ENCODE results near the gene BPIFB6.
A peak's percentile ranks its signal among the peaks of the same experiment; 100 is the strongest.

The BPIFB6 gene

GRCh38 chr20:32999603-33000250 is 31.7 kb upstream of the BPIFB6 start:
- TF ChIP-seq EGR1 (IDR thresholded peaks at IDR 0.05) (no peak), REST (IDR thresholded peaks at IDR 0.05; ENCODE audit: low read depth) (no peak), YY1 (IDR thresholded peaks at IDR 0.05; ENCODE audit: low read depth) (no peak), RAD21 (IDR thresholded peaks at IDR 0.05; ENCODE audit: low read depth) (no peak), NFIC (IDR thresholded peaks at IDR 0.05) (no peak), CREB1 (IDR thresholded peaks at IDR 0.05; ENCODE audit: low read depth) (no peak), TAF1 (IDR thresholded peaks at IDR 0.05; ENCODE audit: low read depth) (no peak), TCF12 (IDR thresholded peaks at IDR 0.05; ENCODE audit: low read depth) (no peak), TEAD4 (IDR thresholded peaks at IDR 0.05) (no peak), MAX (IDR thresholded peaks at IDR 0.05) (no peak), CEBPB (IDR thresholded peaks at IDR 0.05) (no peak), FOXM1 (IDR thresholded peaks at IDR 0.05; ENCODE audit: borderline replicate concordance, low read depth) (no peak), USF1 (IDR thresholded peaks at IDR 0.05) (no peak), EP300 (IDR thresholded peaks at IDR 0.05; ENCODE audit: borderline replicate concordance) (no peak), ZBTB7A (IDR thresholded peaks at IDR 0.05; ENCODE audit: low read depth) (no peak)

- no peak for TF ChIP-seq REST (IDR thresholded peaks at IDR 0.05; ENCODE audit: low read depth)
- TF ChIP-seq NFIC (IDR thresholded peaks at IDR 0.05): peak; percentile 31
- no peak for TF ChIP-seq TAF1 (IDR thresholded peaks at IDR 0.05; ENCODE audit: low read depth)
- TF ChIP-seq CREB1 (IDR thresholded peaks at IDR 0.05; ENCODE audit: low read depth): no peak
These were observed 30.5 kb upstream of the BPIFB6 start for GRCh38 chr20:33000802-33001466.

GRCh38 chr20:33002087-33002808 is 29.2 kb upstream of the BPIFB6 start:
- TF ChIP-seq TEAD4 (IDR thresholded peaks at IDR 0.05): no peak
- TF ChIP-seq EP300 (IDR thresholded peaks at IDR 0.05; ENCODE audit: borderline replicate concordance): no peak
- no peak for TF ChIP-seq CEBPB (IDR thresholded peaks at IDR 0.05)
- no peak for TF ChIP-seq USF1 (IDR thresholded peaks at IDR 0.05)
- no peak for TF ChIP-seq MAX (IDR thresholded peaks at IDR 0.05)
- no peak for TF ChIP-seq CREB1 (IDR thresholded peaks at IDR 0.05; ENCODE audit: low read depth)
- TF ChIP-seq FOXM1 (IDR thresholded peaks at IDR 0.05; ENCODE audit: borderline replicate concordance, low read depth): no peak
- no peak for TF ChIP-seq NFIC (IDR thresholded peaks at IDR 0.05)
- no peak for TF ChIP-seq RAD21 (IDR thresholded peaks at IDR 0.05; ENCODE audit: low read depth)
- TF ChIP-seq YY1 (IDR thresholded peaks at IDR 0.05; ENCODE audit: low read depth): no peak
- TF ChIP-seq ZBTB7A (IDR thresholded peaks at IDR 0.05; ENCODE audit: low read depth): no peak
- no peak for TF ChIP-seq TCF12 (IDR thresholded peaks at IDR 0.05; ENCODE audit: low read depth)
- no peak for TF ChIP-seq EGR1 (IDR thresholded peaks at IDR 0.05)
- TF ChIP-seq TAF1 (IDR thresholded peaks at IDR 0.05; ENCODE audit: low read depth): no peak

GRCh38 chr20:33004141-33004751 is 27.2 kb upstream of the BPIFB6 start, which contains the start of gene SUN5:
TSS of gene SUN5 (minus strand) at chr20:33004433. CDS start at chr20:33004340, 93 bp downstream.
- TF ChIP-seq RAD21 (IDR thresholded peaks at IDR 0.05; ENCODE audit: low read depth): no peak
- TF ChIP-seq NFIC (IDR thresholded peaks at IDR 0.05): no peak
- no peak for TF ChIP-seq CREB1 (IDR thresholded peaks at IDR 0.05; ENCODE audit: low read depth)
- TF ChIP-seq EGR1 (IDR thresholded peaks at IDR 0.05): no peak
- no peak for TF ChIP-seq TEAD4 (IDR thresholded peaks at IDR 0.05)
- no peak for TF ChIP-seq YY1 (IDR thresholded peaks at IDR 0.05; ENCODE audit: low read depth)
- no peak for TF ChIP-seq USF1 (IDR thresholded peaks at IDR 0.05)
- TF ChIP-seq CEBPB (IDR thresholded peaks at IDR 0.05): no peak
- no peak for TF ChIP-seq TCF12 (IDR thresholded peaks at IDR 0.05; ENCODE audit: low read depth)
- TF ChIP-seq ZBTB7A (IDR thresholded peaks at IDR 0.05; ENCODE audit: low read depth): no peak
- no peak for TF ChIP-seq TAF1 (IDR thresholded peaks at IDR 0.05; ENCODE audit: low read depth)
- TF ChIP-seq FOXM1 (IDR thresholded peaks at IDR 0.05; ENCODE audit: borderline replicate concordance, low read depth): no peak
- no peak for TF ChIP-seq EP300 (IDR thresholded peaks at IDR 0.05; ENCODE audit: borderline replicate concordance)
- no peak for TF ChIP-seq REST (IDR thresholded peaks at IDR 0.05; ENCODE audit: low read depth)
